ENCODE results near the gene KRTAP4-4.

KRTAP4-4 gene

GRCh38 chr17:41116297-41116696 lies 44.3 kb downstream of the KRTAP4-4 start:
- no peak overlapping the region for H3K27ac ChIP-seq
- no peak for TF ChIP-seq ZFX (IDR thresholded peaks at IDR 0.05)
- TF ChIP-seq, protein P1, sequence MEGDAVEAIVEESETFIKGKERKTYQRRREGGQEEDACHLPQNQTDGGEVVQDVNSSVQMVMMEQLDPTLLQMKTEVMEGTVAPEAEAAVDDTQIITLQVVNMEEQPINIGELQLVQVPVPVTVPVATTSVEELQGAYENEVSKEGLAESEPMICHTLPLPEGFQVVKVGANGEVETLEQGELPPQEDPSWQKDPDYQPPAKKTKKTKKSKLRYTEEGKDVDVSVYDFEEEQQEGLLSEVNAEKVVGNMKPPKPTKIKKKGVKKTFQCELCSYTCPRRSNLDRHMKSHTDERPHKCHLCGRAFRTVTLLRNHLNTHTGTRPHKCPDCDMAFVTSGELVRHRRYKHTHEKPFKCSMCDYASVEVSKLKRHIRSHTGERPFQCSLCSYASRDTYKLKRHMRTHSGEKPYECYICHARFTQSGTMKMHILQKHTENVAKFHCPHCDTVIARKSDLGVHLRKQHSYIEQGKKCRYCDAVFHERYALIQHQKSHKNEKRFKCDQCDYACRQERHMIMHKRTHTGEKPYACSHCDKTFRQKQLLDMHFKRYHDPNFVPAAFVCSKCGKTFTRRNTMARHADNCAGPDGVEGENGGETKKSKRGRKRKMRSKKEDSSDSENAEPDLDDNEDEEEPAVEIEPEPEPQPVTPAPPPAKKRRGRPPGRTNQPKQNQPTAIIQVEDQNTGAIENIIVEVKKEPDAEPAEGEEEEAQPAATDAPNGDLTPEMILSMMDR (conservative IDR thresholded peaks at IDR 0.05), result no peak

DNA sequence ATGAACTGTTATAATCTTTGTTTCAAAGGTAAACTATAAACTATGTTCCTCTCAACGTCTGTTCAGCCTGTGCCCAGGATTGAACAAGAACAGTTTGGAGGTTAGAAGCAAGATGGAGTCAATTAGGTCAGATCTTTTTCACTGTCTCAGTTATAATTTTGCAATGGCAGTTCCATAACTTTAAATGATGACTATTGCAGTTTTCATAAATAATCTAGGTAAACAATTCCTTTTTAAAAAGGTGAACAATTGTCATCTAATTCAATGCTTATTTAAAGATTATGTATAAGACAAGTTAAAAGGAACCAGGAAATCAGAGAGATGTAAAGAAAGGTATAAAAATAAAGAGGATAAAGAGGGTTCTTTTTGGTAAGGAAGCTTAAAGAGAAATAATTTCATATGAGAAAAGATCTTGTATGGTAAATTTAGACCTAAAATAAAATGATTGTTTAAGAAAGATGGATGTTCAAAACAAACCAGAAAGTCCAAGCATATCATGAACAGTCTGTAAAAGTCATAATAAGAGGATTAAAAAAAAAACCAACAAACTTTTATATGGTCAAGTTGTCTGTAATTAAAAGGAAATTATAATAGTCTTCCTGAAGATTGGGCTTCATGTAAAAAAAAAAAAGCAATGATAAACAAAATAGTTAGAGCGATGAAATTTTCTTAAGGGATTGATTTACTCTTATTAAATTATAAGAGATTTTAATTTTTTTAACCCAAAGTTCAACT lies 49.2 kb downstream of the KRTAP4-4 start:
- H3K27ac ChIP-seq, result no peak overlapping the region
- TF ChIP-seq, protein P1 (conservative IDR thresholded peaks at IDR 0.05), result no peak
- TF ChIP-seq ZFX (IDR thresholded peaks at IDR 0.05), result no peak

All from C4-2B (cell line).